Duodenal mucosa (tissue), 2 donors: ENCODE results near the gene RNU5B-1.

Source experiments
- H3K27ac ChIP-seq: one replicate; pipeline ENCODE4 v1.7.0; 2013; ENCODE audit warnings: low read depth, low read length
- H3K27me3 ChIP-seq, 2 donors: one replicate each; pipeline ENCODE4 v1.7.0; 2013; ENCODE audit warnings: low read length in 2 of 2, control low read depth in 1 of 2; ENCODE audit not compliant: insufficient read depth in 2 of 2, control insufficient read depth in 1 of 2
- H3K36me3 ChIP-seq, 2 donors: one replicate each; pipeline ENCODE4 v1.7.0; 2013; ENCODE audit warnings: low read length in 2 of 2, control low read depth in 1 of 2; ENCODE audit not compliant: insufficient read depth in 2 of 2, control insufficient read depth in 1 of 2
- H3K4me1 ChIP-seq, 2 donors: one replicate each; pipeline ENCODE4 v1.7.0; 2013; ENCODE audit warnings: low read length in 2 of 2, control low read depth in 1 of 2; ENCODE audit not compliant: insufficient read depth in 2 of 2, control insufficient read depth in 1 of 2
- H3K4me3 ChIP-seq, 2 donors: one replicate each; pipeline ENCODE4 v1.7.0; 2013; ENCODE audit warnings: low read length in 2 of 2, low read depth in 1 of 2
- H3K9ac ChIP-seq, 2 donors: one replicate each; pipeline ENCODE4 v1.7.0; 2013; ENCODE audit warnings: low read length in 2 of 2, low read depth in 1 of 2
- H3K9me3 ChIP-seq, 2 donors: one replicate each; pipeline ENCODE4 v1.7.0; 2013; ENCODE audit warnings: low read length in 2 of 2, control low read depth in 1 of 2; ENCODE audit not compliant: control insufficient read depth in 1 of 2

The RNU5B-1 gene

GRCh38 chr15:65306551-65306950 lies 2.1 kb downstream of the RNU5B-1 start:
- no peak overlapping the region for H3K27ac ChIP-seq
- no peaks in the 10 kb centered on the region for H3K36me3 ChIP-seq
- no peaks in the 10 kb centered on the region for H3K27me3 ChIP-seq
- H3K4me1 ChIP-seq, result peaks cover 9 to 13% of the 10 kb centered on the region in 2 donors
- no peak overlapping the region for H3K9ac ChIP-seq
- no peaks in the 10 kb centered on the region for H3K9me3 ChIP-seq
- no peak overlapping the region for H3K4me3 ChIP-seq

- Histone ChIP-seq H3K36me3 (no peaks in the 10 kb centered on the region), H3K9ac (no peak overlapping the region), H3K27me3 (no peaks in the 10 kb centered on the region), H3K27ac (no peak overlapping the region), H3K4me1 (peaks cover 9 to 13% of the 10 kb centered on the region in 2 donors), H3K9me3 (no peaks in the 10 kb centered on the region), H3K4me3 (no peak overlapping the region)
Measured at GRCh38 chr15:65307978-65308377, 3.5 kb downstream of the RNU5B-1 start.

GRCh38 chr15:65309882-65310418 lies 5.5 kb downstream of the RNU5B-1 start:
- H3K4me3 ChIP-seq, result no peak overlapping the region
- no peak overlapping the region for H3K9ac ChIP-seq
- H3K36me3 ChIP-seq, result no peaks in the 10 kb centered on the region
- H3K9me3 ChIP-seq, result no peaks in the 10 kb centered on the region
- H3K4me1 ChIP-seq, result peaks cover 4% of the 10 kb centered on the region in 2 donors
- H3K27me3 ChIP-seq, result no peaks in the 10 kb centered on the region
- no peak overlapping the region for H3K27ac ChIP-seq

- Histone ChIP-seq H3K9ac (no peak overlapping the region), H3K36me3 (no peaks in the 10 kb centered on the region), H3K27ac (no peak overlapping the region), H3K27me3 (no peaks in the 10 kb centered on the region), H3K4me3 (no peak overlapping the region), H3K4me1 (no peaks in the 10 kb centered on the region), H3K9me3 (no peaks in the 10 kb centered on the region)
Measured at GRCh38 chr15:65310431-65311137, 6.1 kb downstream of the RNU5B-1 start.

GRCh38 chr15:65311760-65312159 lies 7.3 kb downstream of the RNU5B-1 start:
- Histone ChIP-seq H3K27me3 (no peaks in the 10 kb centered on the region), H3K36me3 (no peaks in the 10 kb centered on the region), H3K4me3 (no peak overlapping the region), H3K9ac (no peak overlapping the region), H3K9me3 (no peaks in the 10 kb centered on the region), H3K27ac (no peak overlapping the region), H3K4me1 (no peaks in the 10 kb centered on the region)

- no peak overlapping the region for H3K4me3 ChIP-seq
- H3K36me3 ChIP-seq, result no peaks in the 10 kb centered on the region
- H3K9ac ChIP-seq, result no peak overlapping the region
- no peaks in the 10 kb centered on the region for H3K27me3 ChIP-seq
- H3K27ac ChIP-seq, result no peak overlapping the region
- no peaks in the 10 kb centered on the region for H3K9me3 ChIP-seq
- no peaks in the 10 kb centered on the region for H3K4me1 ChIP-seq
Measured at GRCh38 chr15:65312400-65312916, 8.0 kb downstream of the RNU5B-1 start.

GRCh38 chr15:65318870-65319356 lies 14.4 kb downstream of the RNU5B-1 start:
- H3K9me3 ChIP-seq, result no peaks in the 10 kb centered on the region
- H3K27ac ChIP-seq, result no peak overlapping the region
- H3K36me3 ChIP-seq, result no peaks in the 10 kb centered on the region
- no peak overlapping the region for H3K9ac ChIP-seq
- H3K4me1 ChIP-seq, result no peaks in the 10 kb centered on the region
- H3K27me3 ChIP-seq, result peaks cover 0 to 4% of the 10 kb centered on the region in 2 donors
- no peak overlapping the region for H3K4me3 ChIP-seq

- H3K9me3 ChIP-seq, result no peaks in the 10 kb centered on the region
- peaks cover 0 to 4% of the 10 kb centered on the region in 2 donors for H3K27me3 ChIP-seq
- H3K4me1 ChIP-seq, result no peaks in the 10 kb centered on the region
- H3K4me3 ChIP-seq, result no peak overlapping the region
- H3K27ac ChIP-seq, result no peak overlapping the region
- no peaks in the 10 kb centered on the region for H3K36me3 ChIP-seq
- H3K9ac ChIP-seq, result no peak overlapping the region
Measured at GRCh38 chr15:65323071-65323511, 18.6 kb downstream of the RNU5B-1 start.

- H3K4me3 ChIP-seq, result no peak overlapping the region
- H3K9ac ChIP-seq, result no peak overlapping the region
- H3K4me1 ChIP-seq, result no peaks in the 10 kb centered on the region
- no peaks in the 10 kb centered on the region for H3K36me3 ChIP-seq
- H3K27me3 ChIP-seq, result peaks cover 0 to 4% of the 10 kb centered on the region in 2 donors
- no peak overlapping the region for H3K27ac ChIP-seq
- H3K9me3 ChIP-seq, result no peaks in the 10 kb centered on the region
Measured at GRCh38 chr15:65326117-65326526, 21.6 kb downstream of the RNU5B-1 start.

- H3K27me3 ChIP-seq, result peaks cover 0 to under 1% of the 10 kb centered on the region in 2 donors
Measured at GRCh38 chr15:65326818-65327217, 22.3 kb downstream of the RNU5B-1 start.

More at GRCh38 chr15:65326818-65327217, 22.3 kb downstream of the RNU5B-1 start:
- no peaks in the 10 kb centered on the region for H3K36me3 ChIP-seq
- H3K9me3 ChIP-seq, result no peaks in the 10 kb centered on the region
- no peaks in the 10 kb centered on the region for H3K4me1 ChIP-seq
- H3K27ac ChIP-seq, result no peak overlapping the region
- H3K9ac ChIP-seq, result no peak overlapping the region
- H3K4me3 ChIP-seq, result no peak overlapping the region
